K562 (cell line): ENCODE data around the gene PRKACA. TPM values are rescaled to one million over a fixed set of nuclear protein-coding genes. Genes with fewer than 3 reads are reported as not detected.

Experiments used
- CBX1 ChIP-seq: sonication (generic); IDR thresholded peaks from 2 replicates; pipeline ENCODE4 v1.6.1; 2016; ENCODE audit warnings: antibody characterized with exemption, low read depth, mild to moderate bottlenecking
- CC2D1A ChIP-seq: fragments of 450-650 bp; IDR thresholded peaks from 2 replicates; pipeline ENCODE4 v1.6.1; 2017; ENCODE audit warnings: mild to moderate bottlenecking
- CEBPG ChIP-seq, 3 experiments: fragments of 200-800 bp in 1 of 3; sonication (Bioruptor generic) in 1 of 3; sonication (generic) in 1 of 3; formaldehyde crosslinking in 1 of 3; IDR thresholded peaks in 2 of 3; conservative IDR thresholded peaks in 1 of 3; 2 replicates each; pipeline versions ENCODE4 v1.6.1 to v1.8.0; 2016 to 2022; ENCODE audit warnings: missing compliant biosample characterization in 2 of 3, missing genetic modification characterization in 2 of 3, mild to moderate bottlenecking in 1 of 3, missing genetic modification reagents in 1 of 3
- CEBPZ ChIP-seq: fragments of 150-350 bp; IDR thresholded peaks from 2 replicates; pipeline ENCODE4 v1.6.1; 2014; ENCODE audit warnings: low read depth, mild to moderate bottlenecking, low read length, borderline replicate concordance
- FOXK1 ChIP-seq: sonication (generic); formaldehyde crosslinking; IDR thresholded peaks from 2 replicates; pipeline ENCODE4 v1.8.0; 2022; ENCODE audit warnings: missing genetic modification reagents, mild to moderate bottlenecking, borderline replicate concordance
- JUN ChIP-seq, 2 experiments: sonication (generic) in 1 of 2; formaldehyde crosslinking in 1 of 2; IDR thresholded peaks; 2 replicates each; pipeline versions ENCODE4 v1.6.1 to v1.8.0; 2012 to 2022; ENCODE audit warnings: borderline replicate concordance in 2 of 2, mild to moderate bottlenecking in 2 of 2, improper control_type of control experiment in 1 of 2, low read depth in 1 of 2, low read length in 1 of 2, missing genetic modification reagents in 1 of 2
- NR2C1 ChIP-seq, 2 experiments: fragments of 450-650 bp; IDR thresholded peaks; 2 replicates each; pipeline ENCODE4 v1.6.1; 2017; ENCODE audit warnings: mild to moderate bottlenecking in 2 of 2, antibody characterized with exemption in 1 of 2, inconsistent platforms in 1 of 2, missing compliant biosample characterization in 1 of 2, missing genetic modification characterization in 1 of 2
- RBM14 ChIP-seq: fragments of 200-400 bp; formaldehyde crosslinking; IDR thresholded peaks from 2 replicates; pipeline ENCODE4 v1.6.1; 2018; ENCODE audit warnings: low read depth, mild to moderate bottlenecking, low read length, moderate library complexity, borderline replicate concordance; ENCODE audit not compliant: insufficient read depth
- THAP12 ChIP-seq: fragments of 250-450 bp; sonication (Bioruptor Pico); IDR thresholded peaks from 2 replicates; pipeline ENCODE4 v1.9.0; 2021; ENCODE audit warnings: mild to moderate bottlenecking, inconsistent platforms
- ZNF740 ChIP-seq, 3 experiments: fragments of 200-800 bp in 1 of 3; sonication (Bioruptor generic) in 1 of 3; sonication (generic) in 1 of 3; formaldehyde crosslinking in 1 of 3; IDR thresholded peaks; 2 replicates each; pipeline versions ENCODE4 v1.6.1 to v1.8.0; 2016 to 2022; ENCODE audit warnings: mild to moderate bottlenecking in 2 of 3, missing compliant biosample characterization in 2 of 3, missing genetic modification characterization in 2 of 3, missing genetic modification reagents in 1 of 3
- polyA plus RNA-seq, 8 experiments: library from polyadenylated mRNA; depleted of rRNA in 4 of 8; stranded (reverse) in 5 of 8; unstranded in 3 of 8; fragments of >200 nt; fragmentation: Nextera tagmentation in 2 of 8; fragmentation: Illumina TruSeq in 1 of 8; extraction: Ambion mirVana in 2 of 8; extraction: Trizol in 1 of 8; gene quantifications; 2 replicates each; pipeline versions ENCODE4 v1.2.1 to v1.2.3, GENCODE V29; 2011 to 2014; ENCODE audit warnings: inconsistent platforms in 1 of 8, missing spikeins in 1 of 8
- total RNA-seq, 7 experiments: library from RNA; depleted of rRNA in 6 of 7; stranded (reverse); fragments of >200 nt in 6 of 7; fragmentation: Illumina TruSeq in 2 of 7; extraction: Trizol in 2 of 7; gene quantifications; 2 replicates each; pipeline versions ENCODE4 v1.2.1 to v1.2.3, GENCODE V29; 2011 to 2021; ENCODE audit warnings: low replicate concordance in 1 of 7
- TF ChIP-seq, protein P1 (sequence below): sonication (generic); formaldehyde crosslinking; IDR thresholded peaks from 2 replicates; pipeline ENCODE4 v1.8.1; 2023; ENCODE audit warnings: mild to moderate bottlenecking, missing genetic modification reagents

PRKACA gene
- total and polyA plus RNA-seq, 9 of the 15 experiments (the other 6 are each of a cell fraction or from before 2014, with no cell fraction given) = 1.2 to 63.1 (median 13.0) TPM

DNA sequence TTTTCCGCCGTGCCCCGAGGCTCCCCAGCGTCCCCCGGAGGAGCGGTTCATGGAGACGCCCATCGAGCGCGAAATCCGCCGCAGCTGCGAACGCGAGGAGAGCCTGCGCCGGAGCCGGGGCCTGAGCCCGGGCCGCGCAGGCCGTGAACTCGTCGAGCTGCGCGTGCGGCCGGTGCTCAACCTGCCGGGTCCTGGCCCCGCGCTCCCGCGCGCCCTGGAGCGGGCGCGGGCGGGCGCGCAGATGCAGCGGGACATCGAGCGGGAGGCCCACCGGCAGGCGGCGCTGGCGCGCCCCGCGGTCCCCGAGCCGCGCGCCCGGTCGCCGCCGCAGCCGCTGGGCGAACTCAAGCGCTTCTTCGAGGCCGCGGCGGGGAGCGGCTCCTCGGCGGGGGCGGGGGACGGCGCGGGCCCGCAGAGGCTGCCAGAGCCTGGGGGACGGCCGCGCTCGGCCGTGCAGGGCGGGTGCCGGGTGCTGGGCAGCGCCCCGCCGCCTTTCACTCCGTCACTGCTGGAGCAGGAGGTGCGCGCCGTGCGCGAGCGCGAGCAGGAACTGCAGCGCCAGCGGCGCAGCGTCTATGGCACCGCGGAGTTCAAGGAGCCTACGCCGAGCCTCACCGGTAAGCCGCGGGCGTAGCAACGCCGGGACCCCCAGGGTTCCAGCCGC lies 44.2 kb downstream of the PRKACA start (continued):
- TF ChIP-seq NR2C1 (IDR thresholded peaks at IDR 0.05) = no peak
- TF ChIP-seq NR2C1 (tag; IDR thresholded peaks at IDR 0.05) = no peak
- no peak for TF ChIP-seq CC2D1A
- no peak for TF ChIP-seq ZNF740 (CRISPR knock-in tag; IDR thresholded peaks at IDR 0.05)
- TF ChIP-seq ZNF740 (tag; IDR thresholded peaks at IDR 0.05) = no peak
- TF ChIP-seq JUN (IDR thresholded peaks at IDR 0.05; ENCODE audit: borderline replicate concordance, low read depth, low read length) = 0 out of 2 replicates have a peak, but pooled peaks have one; percentile 1
- TF ChIP-seq JUN (CRISPR knock-in tag; IDR thresholded peaks at IDR 0.05; ENCODE audit: borderline replicate concordance) = no peak
- no peak for TF ChIP-seq CEBPZ
- TF ChIP-seq THAP12 (CRISPR knock-in tag) = peak; percentile 59
- no peak for TF ChIP-seq CBX1
- TF ChIP-seq FOXK1 = no peak
- TF ChIP-seq RBM14 = no peak
- TF ChIP-seq CEBPG (CRISPR knock-in tag; IDR thresholded peaks at IDR 0.05) = no peak
- TF ChIP-seq CEBPG (tag; conservative IDR thresholded peaks at IDR 0.05 in 1 of 2, IDR thresholded peaks at IDR 0.05 in 1 of 2) = no peak; a peak in 1 of 4 replicates
- TF ChIP-seq, protein P1, sequence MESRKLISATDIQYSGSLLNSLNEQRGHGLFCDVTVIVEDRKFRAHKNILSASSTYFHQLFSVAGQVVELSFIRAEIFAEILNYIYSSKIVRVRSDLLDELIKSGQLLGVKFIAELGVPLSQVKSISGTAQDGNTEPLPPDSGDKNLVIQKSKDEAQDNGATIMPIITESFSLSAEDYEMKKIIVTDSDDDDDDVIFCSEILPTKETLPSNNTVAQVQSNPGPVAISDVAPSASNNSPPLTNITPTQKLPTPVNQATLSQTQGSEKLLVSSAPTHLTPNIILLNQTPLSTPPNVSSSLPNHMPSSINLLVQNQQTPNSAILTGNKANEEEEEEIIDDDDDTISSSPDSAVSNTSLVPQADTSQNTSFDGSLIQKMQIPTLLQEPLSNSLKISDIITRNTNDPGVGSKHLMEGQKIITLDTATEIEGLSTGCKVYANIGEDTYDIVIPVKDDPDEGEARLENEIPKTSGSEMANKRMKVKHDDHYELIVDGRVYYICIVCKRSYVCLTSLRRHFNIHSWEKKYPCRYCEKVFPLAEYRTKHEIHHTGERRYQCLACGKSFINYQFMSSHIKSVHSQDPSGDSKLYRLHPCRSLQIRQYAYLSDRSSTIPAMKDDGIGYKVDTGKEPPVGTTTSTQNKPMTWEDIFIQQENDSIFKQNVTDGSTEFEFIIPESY (CRISPR knock-in tag) = 0 out of 2 replicates have a peak, but pooled peaks have one; percentile 6
